GM21619 (cell line): Measurements from ENCODE around the gene MCEMP1.

Experiments used
- ATAC-seq: cut with Tn5 transposase; IDR thresholded peaks from one replicate; pipeline ENCODE4 v1.9.1; 2021; ENCODE audit not compliant: unreplicated experiment

Gene MCEMP1

GRCh38 chr19:7676854-7677253 lies at the start of gene MCEMP1:
MCEMP1 (plus strand) TSS chr19:7677090; CDS start chr19:7677121, 31 bp downstream.
- ATAC-seq = no peak

- ATAC-seq = no peak
These were observed 49.7 kb upstream of the MCEMP1 start for GRCh38 chr19:7627166-7627565.

GRCh38 chr19:7628589-7629311 lies 48.1 kb upstream of the MCEMP1 start:
- ATAC-seq = no peak

- ATAC-seq = peak; percentile 90
These were observed 47.4 kb upstream of the MCEMP1 start, which contains the start of the genes PET100 and XAB2 for GRCh38 chr19:7629347-7630054. PET100 (plus strand) TSS chr19:7629793; CDS start chr19:7629834, 41 bp downstream. XAB2 (minus strand) TSS chr19:7629545; CDS start chr19:7629527, 18 bp downstream.

- ATAC-seq = no peak
These were observed 45.3 kb upstream of the MCEMP1 start for GRCh38 chr19:7631577-7631976.

- no peak for ATAC-seq
These were observed 44.3 kb upstream of the MCEMP1 start for GRCh38 chr19:7632340-7633203.

- no peak for ATAC-seq
These were observed 43.2 kb upstream of the MCEMP1 start, which contains the start of gene PCP2 for GRCh38 chr19:7633698-7634097. PCP2 (minus strand) TSS chr19:7633719; CDS start chr19:7633457, 262 bp downstream.

- no peak for ATAC-seq
These were observed 41.2 kb upstream of the MCEMP1 start for GRCh38 chr19:7635670-7636069.

GRCh38 chr19:7636317-7636690 lies 40.6 kb upstream of the MCEMP1 start:
- ATAC-seq = no peak

GRCh38 chr19:7636691-7637373 lies 40.1 kb upstream of the MCEMP1 start, which contains the start of gene STXBP2:
STXBP2 (plus strand) TSS chr19:7637110; CDS start chr19:7637150, 40 bp downstream.
- ATAC-seq = no peak

- no peak for ATAC-seq
These were observed 39.3 kb upstream of the MCEMP1 start for GRCh38 chr19:7637374-7638256.

GRCh38 chr19:7638802-7639465 lies 38.0 kb upstream of the MCEMP1 start:
- ATAC-seq = no peak

GRCh38 chr19:7639863-7640348 lies 37.0 kb upstream of the MCEMP1 start:
- no peak for ATAC-seq

- no peak for ATAC-seq
These were observed 36.1 kb upstream of the MCEMP1 start for GRCh38 chr19:7640803-7641202.

- no peak for ATAC-seq
These were observed 35.3 kb upstream of the MCEMP1 start for GRCh38 chr19:7641290-7642276.

GRCh38 chr19:7642295-7643030 lies 34.4 kb upstream of the MCEMP1 start:
- no peak for ATAC-seq

- no peak for ATAC-seq
These were observed 33.9 kb upstream of the MCEMP1 start for GRCh38 chr19:7643031-7643415.
